ENCODE data around the gene NTM.

NTM gene

GRCh38 chr11:131760091-131761061 lies 390.0 kb downstream of the NTM start:
- no peak for DNase-seq (ENCODE audit: low read depth in 1 of 2, low spot score in 1 of 2)

- DNase-seq (ENCODE audit: low read depth in 1 of 2, low spot score in 1 of 2), result no peak
Observed at GRCh38 chr11:131762346-131763110, 392.1 kb downstream of the NTM start.

GRCh38 chr11:131763193-131763890 lies 392.9 kb downstream of the NTM start:
- no peak for DNase-seq (ENCODE audit: low read depth in 1 of 2, low spot score in 1 of 2)

- no peak for DNase-seq (ENCODE audit: low read depth in 1 of 2, low spot score in 1 of 2)
Observed at GRCh38 chr11:131764126-131764525, 393.7 kb downstream of the NTM start.

GRCh38 chr11:131764649-131765048 lies 394.2 kb downstream of the NTM start:
- no peak for DNase-seq (ENCODE audit: low read depth in 1 of 2, low spot score in 1 of 2)

GRCh38 chr11:131766637-131767036 lies 396.2 kb downstream of the NTM start:
- DNase-seq (ENCODE audit: low read depth in 1 of 2, low spot score in 1 of 2), result no peak

- no peak for DNase-seq (ENCODE audit: low read depth in 1 of 2, low spot score in 1 of 2)
Observed at GRCh38 chr11:131767421-131767820, 397.0 kb downstream of the NTM start.

- DNase-seq (ENCODE audit: low read depth in 1 of 2, low spot score in 1 of 2), result no peak
Observed at GRCh38 chr11:131770801-131771200, 400.4 kb downstream of the NTM start.

GRCh38 chr11:131771471-131771870 lies 401.1 kb downstream of the NTM start:
- no peak for DNase-seq (ENCODE audit: low read depth in 1 of 2, low spot score in 1 of 2)

GRCh38 chr11:131773626-131774025 lies 403.2 kb downstream of the NTM start:
- no peak for DNase-seq (ENCODE audit: low read depth in 1 of 2, low spot score in 1 of 2)

- DNase-seq (ENCODE audit: low read depth in 1 of 2, low spot score in 1 of 2), result no peak
Observed at GRCh38 chr11:131776211-131776610, 405.8 kb downstream of the NTM start.

GRCh38 chr11:131785801-131786200 lies 415.4 kb downstream of the NTM start:
- no peak for DNase-seq (ENCODE audit: low read depth in 1 of 2, low spot score in 1 of 2)

GRCh38 chr11:131787119-131787518 lies 416.7 kb downstream of the NTM start:
- DNase-seq (ENCODE audit: low read depth in 1 of 2, low spot score in 1 of 2), result no peak

- no peak for DNase-seq (ENCODE audit: low read depth in 1 of 2, low spot score in 1 of 2)
Observed at GRCh38 chr11:131790586-131790985, 420.2 kb downstream of the NTM start.

- no peak for DNase-seq (ENCODE audit: low read depth in 1 of 2, low spot score in 1 of 2)
Observed at GRCh38 chr11:131792243-131792642, 421.8 kb downstream of the NTM start.

GRCh38 chr11:131796089-131796488 lies 425.7 kb downstream of the NTM start:
- DNase-seq (ENCODE audit: low read depth in 1 of 2, low spot score in 1 of 2), result no peak

- DNase-seq (ENCODE audit: low read depth in 1 of 2, low spot score in 1 of 2), result no peak
Observed at GRCh38 chr11:131796541-131796940, 426.1 kb downstream of the NTM start.

GRCh38 chr11:131800452-131800851 lies 430.0 kb downstream of the NTM start:
- DNase-seq (ENCODE audit: low read depth in 1 of 2, low spot score in 1 of 2), result no peak

GRCh38 chr11:131802440-131803115 lies 432.2 kb downstream of the NTM start:
- DNase-seq (ENCODE audit: low read depth in 1 of 2, low spot score in 1 of 2), result no peak

GRCh38 chr11:131807876-131808275 lies 437.5 kb downstream of the NTM start:
- DNase-seq (ENCODE audit: low read depth in 1 of 2, low spot score in 1 of 2), result no peak

- DNase-seq (ENCODE audit: low read depth in 1 of 2, low spot score in 1 of 2), result no peak
Observed at GRCh38 chr11:131808470-131808869, 438.1 kb downstream of the NTM start.
